ENCODE results near the gene AGPAT3. TPM values are rescaled to one million over a fixed set of nuclear protein-coding genes. Genes with fewer than 3 reads are reported as not detected.

The AGPAT3 gene
- total RNA-seq, 1 donor, result 27.7 TPM

- Histone ChIP-seq H3K27me3 (ENCODE audit: insufficient read depth, low read length) (no peaks in the 10 kb centered on the region), H3K4me3 (ENCODE audit: low read length) (no peak overlapping the region), H3K9me3 (ENCODE audit: low read depth, low read length) (no peaks in the 10 kb centered on the region), H3K4me1 (ENCODE audit: insufficient read depth, low read length) (peaks cover 89% of the 10 kb centered on the region)
Observed at GRCh38 chr21:44019568-44019958, 154.5 kb downstream of the AGPAT3 start.

- Histone ChIP-seq H3K4me3 (ENCODE audit: low read length) (no peak overlapping the region), H3K4me1 (ENCODE audit: insufficient read depth, low read length) (peaks cover 90% of the 10 kb centered on the region), H3K27me3 (ENCODE audit: insufficient read depth, low read length) (no peaks in the 10 kb centered on the region), H3K9me3 (ENCODE audit: low read depth, low read length) (no peaks in the 10 kb centered on the region)
Observed at GRCh38 chr21:44020551-44020950, 155.5 kb downstream of the AGPAT3 start.

GRCh38 chr21:44021064-44021463 is 156.0 kb downstream of the AGPAT3 start:
- Histone ChIP-seq H3K4me3 (ENCODE audit: low read length) (no peak overlapping the region), H3K9me3 (ENCODE audit: low read depth, low read length) (no peaks in the 10 kb centered on the region)

GRCh38 chr21:44024257-44024656 is 159.2 kb downstream of the AGPAT3 start:
- Histone ChIP-seq H3K27me3 (ENCODE audit: insufficient read depth, low read length) (no peaks in the 10 kb centered on the region), H3K9me3 (ENCODE audit: low read depth, low read length) (no peaks in the 10 kb centered on the region), H3K4me1 (ENCODE audit: insufficient read depth, low read length) (peaks cover 66% of the 10 kb centered on the region), H3K4me3 (ENCODE audit: low read length) (no peak overlapping the region)

More at GRCh38 chr21:44021064-44021463, 156.0 kb downstream of the AGPAT3 start:
- H3K27me3 ChIP-seq (ENCODE audit: insufficient read depth, low read length), result no peaks in the 10 kb centered on the region
- H3K4me1 ChIP-seq (ENCODE audit: insufficient read depth, low read length), result peaks cover 90% of the 10 kb centered on the region

GRCh38 chr21:44024887-44025353 is 159.9 kb downstream of the AGPAT3 start:
- Histone ChIP-seq H3K4me1 (ENCODE audit: insufficient read depth, low read length) (peaks cover 66% of the 10 kb centered on the region), H3K27me3 (ENCODE audit: insufficient read depth, low read length) (no peaks in the 10 kb centered on the region)

GRCh38 chr21:44027607-44028286 is 162.7 kb downstream of the AGPAT3 start:
- Histone ChIP-seq H3K27me3 (ENCODE audit: insufficient read depth, low read length) (no peaks in the 10 kb centered on the region), H3K4me3 (ENCODE audit: low read length) (no peak overlapping the region), H3K4me1 (ENCODE audit: insufficient read depth, low read length) (peaks cover 45% of the 10 kb centered on the region), H3K9me3 (ENCODE audit: low read depth, low read length) (no peaks in the 10 kb centered on the region)

More at GRCh38 chr21:44024887-44025353, 159.9 kb downstream of the AGPAT3 start:
- H3K9me3 ChIP-seq (ENCODE audit: low read depth, low read length), result no peaks in the 10 kb centered on the region
- no peak overlapping the region for H3K4me3 ChIP-seq (ENCODE audit: low read length)

- peaks cover 41% of the 10 kb centered on the region for H3K4me1 ChIP-seq (ENCODE audit: insufficient read depth, low read length)
Observed at GRCh38 chr21:44028287-44028659, 163.2 kb downstream of the AGPAT3 start.

GRCh38 chr21:44029460-44030087 is 164.6 kb downstream of the AGPAT3 start:
- no peaks in the 10 kb centered on the region for H3K27me3 ChIP-seq (ENCODE audit: insufficient read depth, low read length)
- no peak overlapping the region for H3K4me3 ChIP-seq (ENCODE audit: low read length)
- H3K9me3 ChIP-seq (ENCODE audit: low read depth, low read length), result no peaks in the 10 kb centered on the region
- peaks cover 30% of the 10 kb centered on the region for H3K4me1 ChIP-seq (ENCODE audit: insufficient read depth, low read length)

More at GRCh38 chr21:44028287-44028659, 163.2 kb downstream of the AGPAT3 start:
- no peaks in the 10 kb centered on the region for H3K27me3 ChIP-seq (ENCODE audit: insufficient read depth, low read length)
- no peaks in the 10 kb centered on the region for H3K9me3 ChIP-seq (ENCODE audit: low read depth, low read length)
- no peak overlapping the region for H3K4me3 ChIP-seq (ENCODE audit: low read length)

- Histone ChIP-seq H3K4me1 (ENCODE audit: insufficient read depth, low read length) (no peaks in the 10 kb centered on the region), H3K27me3 (ENCODE audit: insufficient read depth, low read length) (no peaks in the 10 kb centered on the region), H3K4me3 (ENCODE audit: low read length) (no peak overlapping the region), H3K9me3 (ENCODE audit: low read depth, low read length) (no peaks in the 10 kb centered on the region)
Observed at GRCh38 chr21:44035244-44035643, 170.2 kb downstream of the AGPAT3 start.

Other genes with a start within 250 kb of the AGPAT3 start
- gene HSF2BP, start 205.7 kb upstream of the AGPAT3 start, total RNA-seq, result 0.42 TPM
- gene RRP1B, start 205.7 kb upstream of the AGPAT3 start, total RNA-seq, result 14.0 TPM
- 26.0 TPM for gene PDXK, start 146.1 kb upstream of the AGPAT3 start, total RNA-seq
- 9.4 TPM for gene CSTB, start 88.9 kb upstream of the AGPAT3 start, total RNA-seq
- 10.0 TPM for gene RRP1, start 75.6 kb upstream of the AGPAT3 start, total RNA-seq
- 75.4 TPM for gene TRAPPC10, start 147.1 kb downstream of the AGPAT3 start, total RNA-seq
- gene PWP2, start 242.2 kb downstream of the AGPAT3 start, total RNA-seq, result 9.1 TPM

Data from mononuclear cell (primary cell).